HG02623 (cell line): ENCODE measurements around the gene CPA5.

Experiments
- ATAC-seq: cut with Tn5 transposase; IDR thresholded peaks from one replicate; pipeline ENCODE4 v1.9.1; 2021; ENCODE audit warnings: moderate library complexity; ENCODE audit not compliant: unreplicated experiment

CPA5 gene

DNA sequence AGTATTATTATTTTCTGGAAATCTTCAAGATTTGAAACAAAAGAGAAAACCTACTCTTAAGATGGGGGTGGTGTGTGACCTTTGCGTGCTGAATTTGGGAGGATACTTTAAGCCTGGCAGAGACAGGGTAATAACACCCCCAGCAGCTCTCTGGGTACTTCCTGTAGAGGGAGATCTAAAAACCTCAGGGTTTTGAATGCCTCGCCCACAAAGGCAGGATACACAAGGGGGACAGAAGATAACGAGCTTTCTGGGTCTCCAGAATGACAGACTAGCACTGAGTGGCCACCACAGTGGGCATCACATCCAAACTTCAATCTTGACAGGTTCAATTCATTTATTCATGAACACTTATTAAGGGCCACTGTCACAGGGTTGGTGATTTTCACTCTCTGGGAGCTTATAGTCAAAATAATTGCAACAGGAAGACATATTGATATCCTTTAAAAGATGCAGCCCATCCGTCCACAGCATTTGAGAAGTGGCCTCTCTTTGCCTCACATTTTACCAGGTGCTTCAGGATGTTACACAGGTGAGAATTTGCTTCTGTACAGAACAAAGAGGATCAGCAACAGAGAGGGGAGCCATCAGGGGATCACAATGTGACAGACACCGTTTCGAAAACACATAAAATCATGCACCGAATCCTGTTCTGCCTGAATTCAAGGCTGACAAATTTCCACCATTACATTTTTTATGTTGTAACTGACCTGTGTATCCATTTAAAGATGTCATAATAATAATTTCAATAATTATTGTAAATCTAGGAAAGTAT lies 50.0 kb downstream of the CPA5 start:
- ATAC-seq: no peak

DNA sequence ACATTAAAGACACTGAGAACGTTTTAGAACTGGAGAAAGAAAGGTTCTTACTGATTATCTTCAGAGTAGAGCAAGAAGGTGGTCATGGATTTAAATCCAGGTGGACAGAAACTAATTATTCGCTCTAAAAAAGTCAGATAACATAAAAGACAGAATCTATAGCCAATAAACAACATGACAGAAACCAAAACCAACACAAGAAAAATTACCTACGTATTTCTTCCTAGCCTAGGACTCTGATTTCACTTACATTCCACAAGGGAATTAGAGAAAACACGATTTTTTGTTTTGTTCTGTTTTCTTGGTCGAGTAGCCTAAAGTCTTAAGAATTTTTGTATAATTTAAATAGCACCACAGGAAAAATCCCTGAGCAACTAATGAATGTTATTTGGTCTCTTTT lies 50.8 kb downstream of the CPA5 start:
- no peak for ATAC-seq

GRCh38 chr7:130396109-130396508 lies 51.5 kb downstream of the CPA5 start:
- ATAC-seq: no peak

- no peak for ATAC-seq
These were observed 52.6 kb downstream of the CPA5 start for GRCh38 chr7:130397051-130397757.

GRCh38 chr7:130397758-130398073 lies 53.1 kb downstream of the CPA5 start:
- no peak for ATAC-seq

DNA sequence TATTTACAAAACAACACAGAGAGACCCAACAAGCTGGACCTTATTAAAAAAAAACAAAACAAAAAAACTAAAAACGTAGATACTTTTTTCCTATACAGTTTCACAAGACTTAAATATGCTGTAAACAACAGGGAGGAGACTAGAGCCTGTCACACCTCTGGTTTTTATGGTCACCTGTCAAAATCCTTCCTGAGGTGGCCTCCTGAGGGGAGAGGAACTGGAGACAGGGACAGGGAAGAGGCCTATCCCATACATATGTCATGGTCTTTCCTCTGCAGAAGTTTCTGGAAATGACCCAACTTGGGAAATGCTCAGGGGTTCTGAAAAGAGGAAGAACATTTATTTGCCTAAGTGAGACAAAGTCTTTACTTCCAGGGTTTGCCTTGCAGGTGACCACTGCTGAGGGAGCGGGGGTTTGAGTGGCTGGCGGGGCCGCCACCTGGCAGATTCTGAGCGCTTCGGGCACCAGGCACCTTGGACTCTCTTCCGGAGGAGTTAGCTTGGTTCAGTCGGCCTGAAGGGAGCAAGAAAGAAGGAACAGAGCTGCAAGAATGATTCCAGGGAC lies 54.0 kb downstream of the CPA5 start:
- no peak for ATAC-seq

DNA sequence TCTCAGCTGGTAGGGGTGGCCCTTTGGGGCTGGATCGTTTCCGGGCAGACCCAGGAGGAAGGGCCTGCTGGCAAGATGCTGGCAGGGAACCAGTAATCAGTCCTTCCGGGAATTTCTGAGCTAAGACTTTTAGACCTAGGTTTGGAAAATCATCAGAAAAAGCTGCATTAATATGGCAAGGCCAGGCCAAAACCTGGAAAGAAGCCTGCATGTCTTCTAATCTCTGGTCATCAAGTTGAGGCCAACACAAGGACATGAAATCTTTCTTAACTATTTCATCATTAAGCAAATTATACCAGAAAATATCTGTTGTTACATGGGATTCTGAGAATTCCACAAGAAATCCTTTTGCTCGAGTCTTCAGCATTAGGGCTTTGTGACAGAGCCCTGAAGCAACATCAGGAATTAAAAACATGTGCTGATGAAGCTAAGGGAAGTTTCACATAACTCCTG lies 55.5 kb downstream of the CPA5 start:
- no peak for ATAC-seq

GRCh38 chr7:130401101-130401500 lies 56.5 kb downstream of the CPA5 start:
- no peak for ATAC-seq

DNA sequence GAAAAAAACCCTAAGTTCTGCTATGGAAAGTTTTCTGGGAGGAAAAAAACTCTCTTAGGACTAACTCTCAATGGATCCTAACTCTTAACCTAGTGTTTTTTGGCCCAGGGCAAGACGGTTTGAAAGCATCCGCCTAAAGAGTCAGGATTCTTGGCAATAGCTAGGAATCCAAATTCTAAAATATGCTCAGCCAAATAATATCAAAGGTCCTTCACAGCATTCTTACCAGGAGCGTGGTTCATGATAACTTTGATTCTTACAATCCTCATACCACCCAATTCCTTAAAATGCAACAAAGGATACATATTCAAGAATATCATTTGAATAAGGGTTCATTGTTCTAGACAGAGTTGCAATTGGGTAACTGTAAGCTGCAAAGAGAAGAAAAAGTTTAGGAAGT lies 57.0 kb downstream of the CPA5 start:
- ATAC-seq: no peak

GRCh38 chr7:130405003-130405402 lies 60.4 kb downstream of the CPA5 start:
- no peak for ATAC-seq

- no peak for ATAC-seq
These were observed 64.6 kb downstream of the CPA5 start for GRCh38 chr7:130409067-130409711.

DNA sequence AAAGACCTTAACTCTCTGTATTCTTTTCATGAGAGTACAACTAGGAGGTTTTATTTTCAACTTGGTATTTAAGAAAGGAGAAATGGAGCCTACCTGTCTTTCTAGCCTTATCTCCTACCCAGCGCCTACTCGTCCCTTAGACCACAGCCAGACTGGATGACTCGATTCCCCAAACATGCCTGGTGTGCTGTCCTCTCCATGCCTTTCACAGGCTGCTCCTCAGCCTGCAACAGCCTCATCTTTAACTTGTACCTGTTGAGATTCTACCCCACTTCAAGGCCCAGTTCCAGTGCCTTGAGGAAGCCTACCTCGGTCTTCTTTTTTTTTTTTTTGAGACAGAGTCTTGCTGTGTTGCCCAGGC lies 65.1 kb downstream of the CPA5 start:
- ATAC-seq: no peak

GRCh38 chr7:130410868-130411541 lies 66.4 kb downstream of the CPA5 start:
- no peak for ATAC-seq

DNA sequence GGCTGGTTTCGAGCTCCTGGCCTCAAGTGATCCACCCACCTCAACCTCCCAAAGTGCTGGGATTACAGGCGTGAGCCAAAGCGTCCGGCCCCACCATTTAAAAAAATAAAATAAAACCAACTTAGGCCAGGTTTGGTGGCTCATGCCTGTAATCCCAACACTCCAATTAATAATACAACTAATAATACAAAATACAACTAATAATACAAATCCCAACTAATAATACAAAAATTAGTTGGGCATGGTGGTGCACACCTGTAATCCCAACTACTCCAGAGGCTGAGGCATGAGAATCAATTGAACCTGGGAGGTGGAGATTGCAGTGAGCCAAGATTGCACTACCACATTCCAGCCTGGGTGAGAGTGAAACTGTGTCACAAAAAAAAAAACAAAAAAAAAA lies 68.6 kb downstream of the CPA5 start:
- ATAC-seq: no peak

- ATAC-seq: no peak
These were observed 70.4 kb downstream of the CPA5 start for GRCh38 chr7:130415006-130415405.

- ATAC-seq: no peak
These were observed 72.6 kb downstream of the CPA5 start for GRCh38 chr7:130417213-130417612.

GRCh38 chr7:130418306-130418705 lies 73.7 kb downstream of the CPA5 start:
- no peak for ATAC-seq
